GM13977 (cell line): ENCODE data around the gene NAPA.

ENCODE experiments used
- DNase-seq: peaks from one replicate; pipeline ENCODE4 v3.0.0; 2012; ENCODE audit warnings: low spot score
- in situ Hi-C: fragments of 300-500 bp; cut with MboI; formaldehyde crosslinking; loops from one replicate; pipeline ENCODE4 v1.12.0; 2022; ENCODE audit warnings: low sequenced_read_pairs, low pct_unique_long_range_greater_than_20kb, mixed read lengths, inconsistent platforms; ENCODE audit not compliant: unreplicated experiment
- TF ChIP-seq, protein P1 (sequence below): IDR thresholded peaks from 2 replicates; pipeline ENCODE4 v1.5.1; 2012; ENCODE audit warnings: mild to moderate bottlenecking, control low read depth; ENCODE audit not compliant: insufficient read depth; ENCODE audit errors: extremely low read depth, missing control alignments

The NAPA gene

GRCh38 chr19:47499371-47499770, 15.5 kb downstream of the NAPA start:
- no peak for DNase-seq
- TF ChIP-seq, protein P1, sequence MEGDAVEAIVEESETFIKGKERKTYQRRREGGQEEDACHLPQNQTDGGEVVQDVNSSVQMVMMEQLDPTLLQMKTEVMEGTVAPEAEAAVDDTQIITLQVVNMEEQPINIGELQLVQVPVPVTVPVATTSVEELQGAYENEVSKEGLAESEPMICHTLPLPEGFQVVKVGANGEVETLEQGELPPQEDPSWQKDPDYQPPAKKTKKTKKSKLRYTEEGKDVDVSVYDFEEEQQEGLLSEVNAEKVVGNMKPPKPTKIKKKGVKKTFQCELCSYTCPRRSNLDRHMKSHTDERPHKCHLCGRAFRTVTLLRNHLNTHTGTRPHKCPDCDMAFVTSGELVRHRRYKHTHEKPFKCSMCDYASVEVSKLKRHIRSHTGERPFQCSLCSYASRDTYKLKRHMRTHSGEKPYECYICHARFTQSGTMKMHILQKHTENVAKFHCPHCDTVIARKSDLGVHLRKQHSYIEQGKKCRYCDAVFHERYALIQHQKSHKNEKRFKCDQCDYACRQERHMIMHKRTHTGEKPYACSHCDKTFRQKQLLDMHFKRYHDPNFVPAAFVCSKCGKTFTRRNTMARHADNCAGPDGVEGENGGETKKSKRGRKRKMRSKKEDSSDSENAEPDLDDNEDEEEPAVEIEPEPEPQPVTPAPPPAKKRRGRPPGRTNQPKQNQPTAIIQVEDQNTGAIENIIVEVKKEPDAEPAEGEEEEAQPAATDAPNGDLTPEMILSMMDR = no peak
- in situ Hi-C loops = no loop called here

GRCh38 chr19:47498561-47498960, 16.3 kb downstream of the NAPA start:
- TF ChIP-seq, protein P1 = no peak
- no peak for DNase-seq
- in situ Hi-C loops = no loop called here

- DNase-seq = no peak
- TF ChIP-seq, protein P1 = no peak
- in situ Hi-C loops = no loop called here
Observed at GRCh38 chr19:47497821-47498520, 16.9 kb downstream of the NAPA start.

- DNase-seq = no peak
- TF ChIP-seq, protein P1 = no peak
- in situ Hi-C loops = no loop called here
Observed at GRCh38 chr19:47497050-47497766, 17.7 kb downstream of the NAPA start.

GRCh38 chr19:47495478-47496372, 19.1 kb downstream of the NAPA start:
- TF ChIP-seq, protein P1 = no peak
- no peak for DNase-seq
- in situ Hi-C loops = no loop called here

DNA sequence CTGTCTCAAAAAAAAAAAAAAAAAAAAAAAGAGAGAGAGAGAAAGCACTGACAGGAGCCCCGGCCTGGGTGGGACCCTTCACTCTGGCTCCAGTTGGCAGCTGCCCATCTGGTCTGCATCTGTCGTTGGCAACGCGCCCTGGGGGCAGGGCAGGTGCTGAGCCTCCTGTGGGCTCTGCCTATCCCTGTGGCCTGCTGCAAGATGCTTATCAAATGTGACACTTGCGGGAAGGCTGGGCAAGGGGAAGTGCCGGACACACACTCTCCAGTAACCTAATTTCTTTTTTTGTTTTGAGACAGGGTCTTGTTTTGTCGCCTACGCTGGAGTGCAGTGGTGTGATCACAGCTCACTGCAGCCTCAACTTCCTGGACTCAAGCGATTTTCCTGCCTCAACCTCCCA, 20.1 kb downstream of the NAPA start:
- in situ Hi-C loops = no loop called here
- no peak for DNase-seq
- TF ChIP-seq, protein P1 = no peak
